Measurements from ENCODE around the gene HSBP1. TPM values are rescaled to one million over a fixed set of nuclear protein-coding genes. Genes with fewer than 3 reads are reported as not detected.

Gene HSBP1
- total RNA-seq, 4 donors from 2014 or later = 20.0 to 25.1 (median 21.9) TPM

GRCh38 chr16:83772806-83773205, 35.0 kb upstream of the HSBP1 start:
- DNase-seq (ENCODE audit: low spot score) (no peak), ATAC-seq (ENCODE audit: low FRiP score) (no peak)

GRCh38 chr16:83774066-83774465, 33.7 kb upstream of the HSBP1 start:
- no peak for TF ChIP-seq CTCF (IDR thresholded peaks at IDR 0.05)
- no peak for ATAC-seq (ENCODE audit: low FRiP score)
- no peak for DNase-seq (ENCODE audit: low spot score)

More at GRCh38 chr16:83772806-83773205, 35.0 kb upstream of the HSBP1 start:
- no peak for TF ChIP-seq CTCF (IDR thresholded peaks at IDR 0.05)

DNA sequence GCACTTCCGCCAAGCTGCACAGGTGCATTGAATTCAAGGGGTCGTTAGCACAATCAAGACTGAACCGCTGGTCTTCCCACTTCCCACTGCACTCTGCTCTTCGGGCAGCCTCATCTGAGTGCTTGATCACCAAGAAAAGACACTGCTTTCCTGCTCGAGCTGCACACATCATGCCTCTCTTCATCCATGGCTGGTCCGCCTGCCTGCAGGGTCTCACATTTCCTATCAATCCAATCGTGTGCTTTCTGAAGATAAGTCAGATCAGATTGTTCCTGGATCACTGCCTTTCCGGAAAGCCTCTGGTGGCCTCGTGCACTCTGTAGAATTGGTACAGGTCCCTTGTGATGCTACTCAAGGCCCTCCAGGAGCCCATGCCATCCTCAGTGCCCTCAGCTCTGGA, 30.8 kb upstream of the HSBP1 start:
- ATAC-seq (ENCODE audit: low FRiP score) (no peak), DNase-seq (ENCODE audit: low spot score) (no peak)
- TF ChIP-seq CTCF (IDR thresholded peaks at IDR 0.05) = no peak

- TF ChIP-seq CTCF (IDR thresholded peaks at IDR 0.05) = no peak
- no peak for ATAC-seq (ENCODE audit: low FRiP score)
- DNase-seq (ENCODE audit: low spot score) = no peak
Observed at GRCh38 chr16:83779886-83780285, 27.9 kb upstream of the HSBP1 start.

- no peak for TF ChIP-seq CTCF (IDR thresholded peaks at IDR 0.05)
- ATAC-seq (ENCODE audit: low FRiP score) = no peak
- no peak for DNase-seq (ENCODE audit: low spot score)
Observed at GRCh38 chr16:83785455-83785854, 22.3 kb upstream of the HSBP1 start.

DNA sequence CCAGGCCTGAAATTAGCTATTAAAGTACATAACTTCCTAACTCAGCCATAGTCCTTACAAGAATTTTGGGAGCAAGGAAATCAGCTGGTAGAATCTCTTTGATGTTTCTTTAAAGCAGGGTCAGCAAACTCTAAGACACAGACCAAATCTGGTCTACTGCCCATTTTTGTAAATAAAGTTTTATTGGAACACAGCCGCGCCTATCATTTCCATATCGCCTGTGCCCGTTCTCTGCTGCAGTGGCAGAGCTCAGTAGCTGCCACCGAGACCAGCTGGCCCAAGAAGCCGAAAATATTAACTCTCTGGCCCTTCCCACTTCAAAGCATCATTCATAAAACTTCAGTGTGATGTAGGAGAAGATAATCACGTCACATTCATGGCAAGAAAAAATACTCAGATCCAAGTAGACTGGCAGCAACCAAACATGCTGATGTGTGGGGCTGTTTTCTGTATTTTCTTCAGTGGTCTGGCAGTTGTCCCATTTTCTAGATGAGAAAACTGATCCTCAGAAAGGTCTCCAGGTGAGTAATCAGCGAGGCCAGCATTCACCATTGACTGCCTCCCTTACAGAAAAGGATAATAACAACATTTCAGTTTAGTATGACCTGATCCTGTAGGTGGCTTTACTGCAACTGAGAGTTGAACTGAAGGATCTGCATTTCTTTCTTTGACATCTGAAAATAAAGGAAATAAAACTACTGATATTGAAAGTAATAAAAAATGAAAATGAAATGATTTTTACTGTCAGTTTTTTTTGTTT, 18.0 kb upstream of the HSBP1 start:
- TF ChIP-seq CTCF (IDR thresholded peaks at IDR 0.05) = no peak
- ATAC-seq (ENCODE audit: low FRiP score) (no peak), DNase-seq (ENCODE audit: low spot score) (no peak)

DNA sequence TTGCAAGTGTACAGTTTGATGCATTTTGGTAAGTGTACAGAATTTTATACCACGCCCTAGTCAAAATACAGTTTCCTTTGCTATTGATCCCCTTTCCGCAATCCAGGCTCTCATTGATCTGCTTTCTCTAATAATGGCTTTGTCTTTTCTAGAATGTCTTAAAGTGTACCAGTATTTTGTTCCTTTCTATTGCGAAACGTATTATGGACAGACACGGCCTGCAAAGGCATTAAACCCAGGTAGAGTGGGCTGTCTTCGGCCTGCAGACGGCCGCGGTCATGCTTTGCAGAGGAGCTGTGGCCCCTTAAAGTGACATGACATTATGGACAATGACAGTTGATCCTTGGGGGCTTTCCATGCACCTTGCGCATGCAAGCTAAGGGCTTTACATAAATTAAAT, 15.9 kb upstream of the HSBP1 start:
- no peak for TF ChIP-seq CTCF (IDR thresholded peaks at IDR 0.05)
- no peak for DNase-seq (ENCODE audit: low spot score)
- no peak for ATAC-seq (ENCODE audit: low FRiP score)

Data from omental fat pad (tissue), 4 donors.